HK-2 (cell line): ENCODE measurements around the gene STKLD1.
"Not testable (repeated sequence)": the region's sequence is repeated elsewhere in the genome, so short reads cannot be mapped to it uniquely, and the experiment has no call there.

Experiments used
- DNase-seq: peaks from one replicate; pipeline ENCODE4 v3.0.0-alpha.2; 2018; ENCODE audit not compliant: unreplicated experiment

The STKLD1 gene

GRCh38 chr9:133362359-133363044 is 13.7 kb upstream of the STKLD1 start:
- DNase-seq, result no peak

GRCh38 chr9:133366435-133366834 is 9.7 kb upstream of the STKLD1 start:
- no peak for DNase-seq

GRCh38 chr9:133367221-133367620 is 8.9 kb upstream of the STKLD1 start:
- no peak for DNase-seq

GRCh38 chr9:133367778-133368177 is 8.4 kb upstream of the STKLD1 start:
- DNase-seq, result no peak

- no peak for DNase-seq
Measured at GRCh38 chr9:133368249-133368881, 7.8 kb upstream of the STKLD1 start.

GRCh38 chr9:133369422-133369821 is 6.7 kb upstream of the STKLD1 start:
- no peak for DNase-seq

GRCh38 chr9:133369933-133370332 is 6.2 kb upstream of the STKLD1 start:
- DNase-seq, result no peak

- DNase-seq, result no peak
Measured at GRCh38 chr9:133370685-133371084, 5.5 kb upstream of the STKLD1 start.

- no peak for DNase-seq
Measured at GRCh38 chr9:133371261-133371711, 4.9 kb upstream of the STKLD1 start.

GRCh38 chr9:133372144-133372543 is 4.0 kb upstream of the STKLD1 start:
- DNase-seq, result no peak

GRCh38 chr9:133374612-133375115 is 1.5 kb upstream of the STKLD1 start:
- DNase-seq, result no peak

GRCh38 chr9:133375116-133375723 is 946 bp upstream of the STKLD1 start:
- peak; percentile 49 for DNase-seq

- not testable (repeated sequence) for DNase-seq
Measured at GRCh38 chr9:133377280-133377679, 1.1 kb downstream of the STKLD1 start.

GRCh38 chr9:133377721-133378216 is 1.6 kb downstream of the STKLD1 start:
- no peak for DNase-seq

GRCh38 chr9:133378408-133378962 is 2.3 kb downstream of the STKLD1 start:
- DNase-seq, result no peak

- no peak for DNase-seq
Measured at GRCh38 chr9:133379153-133380086, 3.3 kb downstream of the STKLD1 start.

- DNase-seq, result no peak
Measured at GRCh38 chr9:133380734-133381133, 4.6 kb downstream of the STKLD1 start.

GRCh38 chr9:133382507-133383141 is 6.5 kb downstream of the STKLD1 start:
- no peak for DNase-seq

- DNase-seq, result no peak
Measured at GRCh38 chr9:133383438-133383837, 7.3 kb downstream of the STKLD1 start.

- DNase-seq, result no peak
Measured at GRCh38 chr9:133384736-133385321, 8.7 kb downstream of the STKLD1 start.
